ENCODE measurements around the gene TTC29. TPM values are rescaled to one million over a fixed set of nuclear protein-coding genes. Genes with fewer than 3 reads are reported as not detected.

Gene TTC29
- total RNA-seq, 1 donor from 2014 or later = 0.09 TPM

DNA sequence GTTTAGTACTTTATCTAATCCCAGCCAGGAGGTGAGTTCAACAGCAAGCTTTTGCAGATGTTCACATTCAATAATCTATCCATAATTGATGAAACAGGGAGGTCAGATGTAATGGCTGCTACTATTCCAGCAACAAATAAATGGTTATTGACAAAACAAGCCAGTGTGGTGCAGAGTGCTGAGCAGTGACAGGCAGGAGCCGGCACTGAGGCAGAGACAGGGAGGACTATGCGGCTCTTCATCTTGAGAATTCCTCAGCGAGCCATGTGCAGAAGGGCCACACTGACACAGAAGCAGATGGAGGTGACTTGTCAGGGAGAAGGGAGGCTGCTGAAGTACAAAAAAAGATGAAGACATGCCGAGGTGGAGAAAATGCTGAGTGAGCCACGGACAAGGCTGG lies 98.3 kb downstream of the TTC29 start:
- Histone ChIP-seq H3K9ac (no peak overlapping the region), H3K4me1 (peaks cover 12% of the 10 kb centered on the region), H3K27me3 (no peaks in the 10 kb centered on the region), H3F3A (ENCODE audit: low read depth) (peaks cover 12% of the 10 kb centered on the region), H3K27ac (no peak overlapping the region), H3K79me2 (ENCODE audit: low read depth) (no peaks in the 10 kb centered on the region), H3K4me2 (no peak overlapping the region), H2AFZ (replicated peaks) (no peak overlapping the region), H3K36me3 (no peaks in the 10 kb centered on the region), H3K4me3 (no peak overlapping the region), H4K20me1 (ENCODE audit: low read depth) (no peaks in the 10 kb centered on the region), H3K9me3 (ENCODE audit: low read depth) (no peaks in the 10 kb centered on the region)
- TF ChIP-seq EZH2phosphoT487 (IDR thresholded peaks at IDR 0.05) (no peak), EZH2 (IDR thresholded peaks at IDR 0.05) (no peak)
- TF ChIP-seq, protein P1, sequence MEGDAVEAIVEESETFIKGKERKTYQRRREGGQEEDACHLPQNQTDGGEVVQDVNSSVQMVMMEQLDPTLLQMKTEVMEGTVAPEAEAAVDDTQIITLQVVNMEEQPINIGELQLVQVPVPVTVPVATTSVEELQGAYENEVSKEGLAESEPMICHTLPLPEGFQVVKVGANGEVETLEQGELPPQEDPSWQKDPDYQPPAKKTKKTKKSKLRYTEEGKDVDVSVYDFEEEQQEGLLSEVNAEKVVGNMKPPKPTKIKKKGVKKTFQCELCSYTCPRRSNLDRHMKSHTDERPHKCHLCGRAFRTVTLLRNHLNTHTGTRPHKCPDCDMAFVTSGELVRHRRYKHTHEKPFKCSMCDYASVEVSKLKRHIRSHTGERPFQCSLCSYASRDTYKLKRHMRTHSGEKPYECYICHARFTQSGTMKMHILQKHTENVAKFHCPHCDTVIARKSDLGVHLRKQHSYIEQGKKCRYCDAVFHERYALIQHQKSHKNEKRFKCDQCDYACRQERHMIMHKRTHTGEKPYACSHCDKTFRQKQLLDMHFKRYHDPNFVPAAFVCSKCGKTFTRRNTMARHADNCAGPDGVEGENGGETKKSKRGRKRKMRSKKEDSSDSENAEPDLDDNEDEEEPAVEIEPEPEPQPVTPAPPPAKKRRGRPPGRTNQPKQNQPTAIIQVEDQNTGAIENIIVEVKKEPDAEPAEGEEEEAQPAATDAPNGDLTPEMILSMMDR (IDR thresholded peaks at IDR 0.05) = no peak
- Mint-ChIP-seq H3K27ac (no peak overlapping the region), H3K4me1 (peaks cover 14% of the 10 kb centered on the region), H3K27me3 (ENCODE audit: insufficient read depth, low read depth) (no peaks in the 10 kb centered on the region), H3K4me3 (no peak overlapping the region), H3K36me3 (no peaks in the 10 kb centered on the region), H3K9me3 (peaks cover 2% of the 10 kb centered on the region)
- DNase-seq (ENCODE audit: low spot score) = no peak

DNA sequence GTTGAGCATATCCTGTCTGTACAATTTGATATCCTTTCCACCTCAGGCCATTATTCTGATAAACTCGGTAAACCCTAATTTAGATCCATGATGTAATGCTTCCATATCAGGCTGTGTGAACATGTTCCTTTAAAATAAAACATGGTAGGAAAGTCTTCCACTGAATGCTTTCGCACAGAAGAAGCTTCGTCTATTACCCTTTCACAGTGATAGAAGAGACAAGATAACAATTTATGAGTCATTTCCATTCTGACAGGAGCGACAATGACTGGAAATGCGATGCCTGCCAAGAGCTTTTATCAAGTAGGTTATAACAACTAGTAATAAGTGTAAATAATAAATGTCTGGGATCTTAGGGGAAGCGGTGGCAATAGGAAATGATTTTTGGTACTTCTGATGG lies 98.8 kb downstream of the TTC29 start:
- H3K4me1 Mint-ChIP-seq = peaks cover 14% of the 10 kb centered on the region
- H3K27ac Mint-ChIP-seq = no peak overlapping the region
- no peak for DNase-seq (ENCODE audit: low spot score)
- H3K36me3 Mint-ChIP-seq = no peaks in the 10 kb centered on the region
- Histone ChIP-seq H3K27me3 (no peaks in the 10 kb centered on the region), H3F3A (ENCODE audit: low read depth) (peaks cover 12% of the 10 kb centered on the region), H3K4me1 (peaks cover 12% of the 10 kb centered on the region), H3K9me3 (ENCODE audit: low read depth) (no peaks in the 10 kb centered on the region), H3K9ac (no peak overlapping the region), H3K79me2 (ENCODE audit: low read depth) (no peaks in the 10 kb centered on the region), H4K20me1 (ENCODE audit: low read depth) (no peaks in the 10 kb centered on the region), H3K4me3 (no peak overlapping the region), H3K4me2 (no peak overlapping the region), H2AFZ (replicated peaks) (no peak overlapping the region), H3K36me3 (no peaks in the 10 kb centered on the region), H3K27ac (no peak overlapping the region)
- H3K27me3 Mint-ChIP-seq (ENCODE audit: insufficient read depth, low read depth) = no peaks in the 10 kb centered on the region
- H3K4me3 Mint-ChIP-seq = no peak overlapping the region
- no peak for TF ChIP-seq EZH2 (IDR thresholded peaks at IDR 0.05)
- TF ChIP-seq, protein P1 (IDR thresholded peaks at IDR 0.05) = no peak
- TF ChIP-seq EZH2phosphoT487 (IDR thresholded peaks at IDR 0.05) = no peak
- H3K9me3 Mint-ChIP-seq = peaks cover 2% of the 10 kb centered on the region

DNA sequence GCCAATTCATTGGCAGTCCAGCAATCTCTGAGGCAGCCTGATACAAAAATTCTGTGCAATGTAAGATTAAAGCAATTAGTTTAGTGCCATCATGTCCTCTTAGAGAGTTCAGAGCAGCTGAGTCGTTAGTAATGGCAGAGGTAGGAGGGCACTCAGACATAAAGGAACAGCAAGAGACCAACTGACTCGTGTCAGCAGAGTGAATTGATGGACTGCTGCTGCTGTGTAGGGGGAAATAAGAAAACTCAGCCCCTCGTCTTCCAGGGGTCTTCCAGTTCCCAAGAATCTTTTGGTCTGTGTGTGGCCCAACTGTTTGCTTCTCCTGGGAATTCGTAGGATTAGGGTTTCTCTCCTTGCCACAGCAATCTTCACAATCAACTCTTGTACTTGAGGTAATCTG lies 100.9 kb downstream of the TTC29 start:
- Histone ChIP-seq H3K9ac (no peak overlapping the region), H4K20me1 (ENCODE audit: low read depth) (no peaks in the 10 kb centered on the region), H2AFZ (replicated peaks) (no peak overlapping the region), H3K4me1 (peaks cover 12% of the 10 kb centered on the region), H3K4me3 (no peak overlapping the region), H3K9me3 (ENCODE audit: low read depth) (no peaks in the 10 kb centered on the region), H3K79me2 (ENCODE audit: low read depth) (no peaks in the 10 kb centered on the region), H3K36me3 (no peaks in the 10 kb centered on the region), H3K27ac (no peak overlapping the region), H3K27me3 (no peaks in the 10 kb centered on the region), H3K4me2 (peak overlapping the region; percentile 31), H3F3A (ENCODE audit: low read depth) (peaks cover 12% of the 10 kb centered on the region)
- TF ChIP-seq EZH2phosphoT487 (IDR thresholded peaks at IDR 0.05) (no peak), EZH2 (IDR thresholded peaks at IDR 0.05) (no peak)
- TF ChIP-seq, protein P1 (IDR thresholded peaks at IDR 0.05) = no peak
- DNase-seq (ENCODE audit: low spot score) = peak; percentile 67
- Mint-ChIP-seq H3K27me3 (ENCODE audit: insufficient read depth, low read depth) (no peaks in the 10 kb centered on the region), H3K4me3 (no peak overlapping the region), H3K9me3 (peaks cover 2% of the 10 kb centered on the region), H3K4me1 (peaks cover 27% of the 10 kb centered on the region), H3K36me3 (no peaks in the 10 kb centered on the region), H3K27ac (peak overlapping the region; percentile 58)

Data from neural progenitor cell (in vitro differentiated cells).